Epithelial cell of esophagus (primary cell): ENCODE data around the gene UMAD1.

ENCODE experiments used
- DNase-seq: peaks from one replicate; pipeline ENCODE4 v3.0.0; 2010; ENCODE audit warnings: low read depth
- H3K4me3 ChIP-seq: 2 replicates; pipeline ENCODE4 v1.5.1; 2011; ENCODE audit warnings: mild to moderate bottlenecking, low read length, control low read depth
- TF ChIP-seq, protein P1 (sequence below): IDR thresholded peaks from 2 replicates; pipeline ENCODE4 v1.5.1; 2011; ENCODE audit warnings: low read depth, mild to moderate bottlenecking, low read length, control low read depth, inconsistent platforms; ENCODE audit not compliant: insufficient read depth; ENCODE audit errors: missing control alignments

The UMAD1 gene

DNA sequence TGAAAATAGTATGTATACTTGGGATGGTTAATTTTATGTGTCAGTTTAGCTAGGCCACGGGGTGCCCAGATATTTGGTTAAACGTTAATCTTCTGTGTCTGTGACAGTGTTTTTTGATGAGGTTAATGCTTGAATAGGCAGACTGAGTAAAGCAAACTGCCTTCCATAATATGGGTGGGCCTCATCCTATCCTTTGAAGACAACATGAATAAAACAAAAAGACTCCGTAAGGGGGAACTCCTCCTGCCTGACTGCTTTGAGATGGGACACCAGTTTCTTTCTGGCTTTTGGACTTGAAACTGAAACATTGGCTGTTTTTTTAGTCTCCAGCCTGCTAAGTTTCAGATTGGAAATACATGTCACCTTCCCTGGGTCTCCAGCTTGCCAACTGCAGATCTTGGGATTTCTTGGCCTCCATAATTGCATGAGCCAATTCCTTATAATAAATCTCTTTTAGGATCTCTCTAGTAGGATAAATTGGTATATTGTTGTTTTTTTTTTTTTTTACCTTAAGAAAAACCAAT, 268.1 kb downstream of the UMAD1 start:
- TF ChIP-seq, protein P1, sequence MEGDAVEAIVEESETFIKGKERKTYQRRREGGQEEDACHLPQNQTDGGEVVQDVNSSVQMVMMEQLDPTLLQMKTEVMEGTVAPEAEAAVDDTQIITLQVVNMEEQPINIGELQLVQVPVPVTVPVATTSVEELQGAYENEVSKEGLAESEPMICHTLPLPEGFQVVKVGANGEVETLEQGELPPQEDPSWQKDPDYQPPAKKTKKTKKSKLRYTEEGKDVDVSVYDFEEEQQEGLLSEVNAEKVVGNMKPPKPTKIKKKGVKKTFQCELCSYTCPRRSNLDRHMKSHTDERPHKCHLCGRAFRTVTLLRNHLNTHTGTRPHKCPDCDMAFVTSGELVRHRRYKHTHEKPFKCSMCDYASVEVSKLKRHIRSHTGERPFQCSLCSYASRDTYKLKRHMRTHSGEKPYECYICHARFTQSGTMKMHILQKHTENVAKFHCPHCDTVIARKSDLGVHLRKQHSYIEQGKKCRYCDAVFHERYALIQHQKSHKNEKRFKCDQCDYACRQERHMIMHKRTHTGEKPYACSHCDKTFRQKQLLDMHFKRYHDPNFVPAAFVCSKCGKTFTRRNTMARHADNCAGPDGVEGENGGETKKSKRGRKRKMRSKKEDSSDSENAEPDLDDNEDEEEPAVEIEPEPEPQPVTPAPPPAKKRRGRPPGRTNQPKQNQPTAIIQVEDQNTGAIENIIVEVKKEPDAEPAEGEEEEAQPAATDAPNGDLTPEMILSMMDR = no peak
- H3K4me3 ChIP-seq = no peak overlapping the region
- no peak for DNase-seq

DNA sequence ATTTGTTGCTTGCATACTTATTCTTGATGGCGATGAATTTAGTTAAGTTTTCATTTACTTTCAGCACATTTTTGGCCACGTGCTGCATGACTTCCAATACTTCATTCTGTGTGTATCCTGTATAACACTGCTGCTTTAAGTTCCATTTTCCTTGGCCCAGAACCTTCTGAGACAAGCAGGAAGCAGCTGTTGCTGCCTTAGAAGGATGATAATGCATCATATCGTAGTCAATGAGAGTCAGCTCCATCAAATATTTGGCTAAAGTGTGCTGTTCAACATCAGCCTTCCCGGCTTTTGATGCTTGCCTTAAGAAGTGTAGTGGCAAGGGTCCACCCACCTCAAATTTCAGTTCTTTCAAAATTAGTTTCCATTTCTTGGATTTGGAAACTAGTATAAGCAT, 268.8 kb downstream of the UMAD1 start:
- DNase-seq = no peak
- TF ChIP-seq, protein P1 = no peak
- no peak overlapping the region for H3K4me3 ChIP-seq

DNA sequence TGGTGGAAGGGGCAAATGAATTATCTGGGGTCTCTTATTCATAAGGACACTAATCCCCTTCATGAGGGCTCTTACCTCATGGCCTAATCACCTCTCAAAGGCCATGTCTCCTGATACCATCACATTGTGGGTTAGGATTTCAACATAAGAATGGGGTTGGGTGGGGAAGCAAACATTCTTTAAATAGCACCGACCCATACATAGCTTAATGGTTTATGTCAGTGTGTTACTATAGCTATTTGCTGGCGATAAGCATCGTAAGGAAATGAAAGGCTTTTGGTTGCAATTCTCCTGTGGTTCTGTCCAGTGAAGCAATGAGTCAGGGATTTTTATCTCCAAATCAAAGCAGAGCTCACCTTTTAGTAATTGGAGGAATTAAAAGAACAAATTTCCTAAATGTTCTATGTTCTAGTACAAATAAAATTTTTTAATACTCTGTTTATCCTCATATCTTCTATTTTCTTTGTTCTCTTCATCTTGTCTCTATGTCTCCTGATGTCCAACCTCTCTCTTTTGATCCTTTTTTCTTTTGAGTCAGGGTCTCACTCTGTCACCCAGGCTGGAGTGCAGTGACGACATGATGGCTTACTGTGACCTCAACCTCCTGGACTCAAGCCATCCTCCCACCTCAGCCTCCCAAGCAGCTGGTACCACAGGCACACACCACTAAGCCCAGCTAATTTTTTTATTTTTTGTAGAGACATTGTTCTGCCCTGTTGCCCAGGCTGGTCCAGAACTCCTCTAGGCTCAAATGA, 271.0 kb downstream of the UMAD1 start:
- peak; percentile 34 for DNase-seq
- H3K4me3 ChIP-seq = no peak overlapping the region
- TF ChIP-seq, protein P1 = no peak

DNA sequence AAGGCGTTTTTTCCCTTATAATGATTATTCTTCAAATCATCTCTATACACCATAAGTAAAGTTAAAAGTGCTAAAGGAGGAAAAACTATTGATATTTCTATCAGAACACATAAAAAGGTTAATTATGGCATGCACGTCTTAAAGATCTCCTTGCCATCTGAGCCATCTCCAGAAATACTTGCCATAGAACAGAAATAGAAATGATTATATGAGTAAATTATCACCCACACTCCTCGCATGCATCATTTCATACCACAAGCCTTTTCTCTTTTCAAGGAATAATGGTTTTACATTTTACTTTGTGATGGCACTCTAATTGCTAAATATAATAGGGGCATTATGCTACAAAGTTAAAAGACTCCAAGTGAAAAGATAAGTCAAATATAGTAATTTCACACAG, 272.4 kb downstream of the UMAD1 start:
- no peak for DNase-seq
- H3K4me3 ChIP-seq = no peak overlapping the region
- TF ChIP-seq, protein P1 = no peak

DNA sequence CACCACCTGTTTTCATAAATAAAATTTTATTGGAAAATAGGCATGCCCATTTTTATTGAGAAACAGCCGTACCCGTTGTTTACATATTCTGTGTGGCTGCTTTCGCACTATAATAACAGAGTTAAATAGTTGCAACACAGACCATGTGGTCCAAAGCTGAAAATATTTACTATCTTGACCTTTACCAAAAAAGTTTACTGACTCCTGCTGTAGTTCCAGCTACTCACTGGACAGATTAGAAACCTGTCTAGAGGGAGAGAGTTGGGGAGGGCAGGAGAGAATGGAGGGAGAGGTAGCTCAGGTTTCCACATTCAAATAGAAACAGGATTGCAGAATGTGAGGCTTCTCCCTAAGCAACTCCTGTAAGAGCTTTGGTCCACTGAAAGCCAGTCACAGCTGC, 273.0 kb downstream of the UMAD1 start:
- DNase-seq = no peak
- TF ChIP-seq, protein P1 = no peak
- no peak overlapping the region for H3K4me3 ChIP-seq

DNA sequence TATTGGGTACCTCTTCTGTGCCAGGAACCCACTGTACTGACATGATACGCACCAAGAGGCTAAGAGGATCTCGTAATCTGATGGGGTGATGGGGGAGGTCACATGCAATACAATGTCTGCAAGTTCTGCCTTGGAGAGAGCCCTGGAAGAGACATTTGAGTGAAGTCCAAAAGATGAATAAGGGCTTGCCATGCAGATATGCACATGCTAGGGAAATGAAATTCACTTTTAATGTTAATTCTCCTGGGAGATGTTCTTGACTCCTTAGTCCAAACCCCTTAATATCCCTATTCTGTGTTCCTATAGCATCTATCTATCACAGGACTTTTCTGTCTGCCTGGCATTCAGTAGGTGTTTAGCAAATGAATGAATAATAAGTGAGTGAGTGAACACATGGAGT, 274.0 kb downstream of the UMAD1 start:
- TF ChIP-seq, protein P1 = no peak
- no peak for DNase-seq
- H3K4me3 ChIP-seq = no peak overlapping the region

DNA sequence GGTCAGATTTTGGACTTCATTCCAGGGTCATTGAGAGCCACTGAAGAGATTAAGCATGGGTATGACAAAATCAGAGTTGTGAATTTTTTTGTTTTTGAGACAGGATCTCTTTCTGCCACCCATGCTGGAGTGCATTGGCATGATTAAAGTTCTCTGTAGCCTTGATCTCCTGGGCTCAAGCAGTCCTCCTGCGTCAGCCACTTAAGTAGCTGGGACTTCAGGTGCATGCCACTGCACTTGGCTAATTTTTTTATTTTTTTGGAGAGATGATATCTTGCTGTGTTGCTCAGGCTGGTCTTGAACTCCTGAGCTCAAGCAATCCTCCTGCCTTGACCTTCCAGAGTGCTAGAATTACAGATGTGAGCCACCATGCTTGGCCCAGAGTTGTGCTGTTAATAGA, 275.5 kb downstream of the UMAD1 start:
- TF ChIP-seq, protein P1 = no peak
- DNase-seq = no peak
- H3K4me3 ChIP-seq = no peak overlapping the region
